ENCODE measurements around the gene EIF3A. TPM values are rescaled to one million over a fixed set of nuclear protein-coding genes. Genes with fewer than 3 reads are reported as not detected.

The EIF3A gene
- polyA plus RNA-seq, 3 donors, result 18.8 to 49.1 (median 24.2) TPM

GRCh38 chr10:119026301-119027110, 54.1 kb downstream of the EIF3A start:
- intact Hi-C loops (cut with micrococcal nuclease), result no loop called here

GRCh38 chr10:119025776-119026175, 54.8 kb downstream of the EIF3A start:
- WGBS (ENCODE audit: insufficient coverage), result 94% methylated on average over 7 of the region's 7 CpGs
- Histone ChIP-seq H3K27ac (ENCODE audit: low read depth in 1 of 2, low read length in 2 of 2) (no peak overlapping the region), H3K4me1 (ENCODE audit: control insufficient read depth in 1 of 2, insufficient read depth in 2 of 2, low read length in 2 of 2) (peaks cover 7 to 18% of the 10 kb centered on the region in 2 donors), H3K27me3 (ENCODE audit: control insufficient read depth in 2 of 2, insufficient read depth in 2 of 2, low read length in 2 of 2) (peaks cover 2 to 12% of the 10 kb centered on the region in 2 donors), H3K4me2 (replicated peaks; ENCODE audit: extremely low read depth, low read length, poor library complexity, severe bottlenecking) (no peak overlapping the region), H3K79me2 (ENCODE audit: insufficient read depth, low read length) (no peaks in the 10 kb centered on the region), H2AFZ (ENCODE audit: insufficient read depth, low read depth, low read length, poor library complexity, severe bottlenecking) (no peak overlapping the region), H3K36me3 (replicated peaks in 1 of 2; ENCODE audit: control insufficient read depth in 1 of 2, insufficient read depth in 2 of 2, low read length in 2 of 2) (no peaks in the 10 kb centered on the region), H3K9me3 (replicated peaks in 1 of 2; ENCODE audit: control insufficient read depth in 1 of 2, insufficient read depth in 1 of 2, low read length in 2 of 2) (no peaks in the 10 kb centered on the region), H3K9ac (ENCODE audit: insufficient read depth, low read length, poor library complexity, severe bottlenecking) (no peak overlapping the region), H4K20me1 (ENCODE audit: insufficient read depth, low read length) (peaks cover 4% of the 10 kb centered on the region), H3K4me3 (replicated peaks in 1 of 3; ENCODE audit: low read depth in 2 of 3, low read length in 3 of 3) (no peak overlapping the region)
- Mint-ChIP-seq H3K4me3 (no peak overlapping the region), H3K36me3 (no peaks in the 10 kb centered on the region), H3K4me1 (peaks cover 7% of the 10 kb centered on the region), H3K9me3 (peaks cover 0 to 4% (median 0%) of the 10 kb centered on the region in 7 donors), H3K27me3 (ENCODE audit: low read depth in 3 of 3) (peaks cover 17 to 24% (median 19%) of the 10 kb centered on the region in 3 donors), H3K27ac (no peak overlapping the region)
- no peak for DNase-seq
- intact Hi-C loops (cut with micrococcal nuclease), result no loop called here
- TF ChIP-seq, protein P1, sequence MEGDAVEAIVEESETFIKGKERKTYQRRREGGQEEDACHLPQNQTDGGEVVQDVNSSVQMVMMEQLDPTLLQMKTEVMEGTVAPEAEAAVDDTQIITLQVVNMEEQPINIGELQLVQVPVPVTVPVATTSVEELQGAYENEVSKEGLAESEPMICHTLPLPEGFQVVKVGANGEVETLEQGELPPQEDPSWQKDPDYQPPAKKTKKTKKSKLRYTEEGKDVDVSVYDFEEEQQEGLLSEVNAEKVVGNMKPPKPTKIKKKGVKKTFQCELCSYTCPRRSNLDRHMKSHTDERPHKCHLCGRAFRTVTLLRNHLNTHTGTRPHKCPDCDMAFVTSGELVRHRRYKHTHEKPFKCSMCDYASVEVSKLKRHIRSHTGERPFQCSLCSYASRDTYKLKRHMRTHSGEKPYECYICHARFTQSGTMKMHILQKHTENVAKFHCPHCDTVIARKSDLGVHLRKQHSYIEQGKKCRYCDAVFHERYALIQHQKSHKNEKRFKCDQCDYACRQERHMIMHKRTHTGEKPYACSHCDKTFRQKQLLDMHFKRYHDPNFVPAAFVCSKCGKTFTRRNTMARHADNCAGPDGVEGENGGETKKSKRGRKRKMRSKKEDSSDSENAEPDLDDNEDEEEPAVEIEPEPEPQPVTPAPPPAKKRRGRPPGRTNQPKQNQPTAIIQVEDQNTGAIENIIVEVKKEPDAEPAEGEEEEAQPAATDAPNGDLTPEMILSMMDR (IDR thresholded peaks at IDR 0.05), result no peak

More at GRCh38 chr10:119026301-119027110, 54.1 kb downstream of the EIF3A start:
- peaks cover 2% of the 10 kb centered on the region in 2 donors for H3K36me3 Mint-ChIP-seq
- Histone ChIP-seq H4K20me1 (ENCODE audit: insufficient read depth, low read length) (peaks cover 11% of the 10 kb centered on the region), H3K36me3 (replicated peaks in 1 of 2; ENCODE audit: control insufficient read depth in 1 of 2, insufficient read depth in 2 of 2, low read length in 2 of 2) (peaks cover 0 to 2% of the 10 kb centered on the region in 2 donors), H3K9ac (ENCODE audit: insufficient read depth, low read length, poor library complexity, severe bottlenecking) (no peak overlapping the region), H3K27ac (ENCODE audit: low read depth in 1 of 2, low read length in 2 of 2) (no peak overlapping the region), H3K4me3 (replicated peaks in 1 of 3; ENCODE audit: low read depth in 2 of 3, low read length in 3 of 3) (no peak overlapping the region), H2AFZ (ENCODE audit: insufficient read depth, low read depth, low read length, poor library complexity, severe bottlenecking) (no peak overlapping the region), H3K4me1 (ENCODE audit: control insufficient read depth in 1 of 2, insufficient read depth in 2 of 2, low read length in 2 of 2) (peaks cover 12 to 24% of the 10 kb centered on the region in 2 donors), H3K79me2 (ENCODE audit: insufficient read depth, low read length) (no peaks in the 10 kb centered on the region), H3K4me2 (replicated peaks; ENCODE audit: extremely low read depth, low read length, poor library complexity, severe bottlenecking) (no peak overlapping the region), H3K9me3 (replicated peaks in 1 of 2; ENCODE audit: control insufficient read depth in 1 of 2, insufficient read depth in 1 of 2, low read length in 2 of 2) (no peaks in the 10 kb centered on the region), H3K27me3 (ENCODE audit: control insufficient read depth in 2 of 2, insufficient read depth in 2 of 2, low read length in 2 of 2) (peaks cover 8 to 19% of the 10 kb centered on the region in 2 donors)
- DNase-seq, result no peak
- peaks cover 0 to 4% (median 0%) of the 10 kb centered on the region in 7 donors for H3K9me3 Mint-ChIP-seq
- 100% methylated on average over 10 of the region's 18 CpGs for WGBS (ENCODE audit: insufficient coverage)
- H3K27ac Mint-ChIP-seq, result no peak overlapping the region
- peaks cover 14% of the 10 kb centered on the region for H3K4me1 Mint-ChIP-seq
- peaks cover 17 to 31% (median 24%) of the 10 kb centered on the region in 3 donors for H3K27me3 Mint-ChIP-seq (ENCODE audit: low read depth in 3 of 3)
- TF ChIP-seq, protein P1 (IDR thresholded peaks at IDR 0.05), result no peak
- H3K4me3 Mint-ChIP-seq, result no peak overlapping the region
